ENCODE measurements around the gene HORMAD2.

Gene HORMAD2

DNA sequence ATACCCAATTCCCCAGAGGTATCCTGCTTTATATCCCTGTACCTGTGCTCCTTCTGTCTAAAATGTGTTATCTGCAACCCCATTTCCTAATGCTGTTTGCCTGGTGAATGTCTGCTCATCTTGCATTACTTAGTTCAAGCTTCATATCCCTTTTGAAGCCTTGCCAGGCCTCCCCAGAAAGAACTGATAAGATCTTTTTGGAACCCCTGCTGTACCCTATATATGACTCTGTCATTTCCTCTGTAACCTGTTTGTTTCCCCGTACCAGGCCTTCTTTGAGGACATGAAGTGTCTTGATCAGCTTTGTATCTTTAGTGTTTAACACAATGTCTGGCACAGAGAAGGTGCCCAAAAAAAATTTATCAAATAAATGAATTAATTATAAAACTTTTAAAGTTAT, 88.7 kb downstream of the HORMAD2 start:
- no peak for DNase-seq (ENCODE audit: low read depth)

DNA sequence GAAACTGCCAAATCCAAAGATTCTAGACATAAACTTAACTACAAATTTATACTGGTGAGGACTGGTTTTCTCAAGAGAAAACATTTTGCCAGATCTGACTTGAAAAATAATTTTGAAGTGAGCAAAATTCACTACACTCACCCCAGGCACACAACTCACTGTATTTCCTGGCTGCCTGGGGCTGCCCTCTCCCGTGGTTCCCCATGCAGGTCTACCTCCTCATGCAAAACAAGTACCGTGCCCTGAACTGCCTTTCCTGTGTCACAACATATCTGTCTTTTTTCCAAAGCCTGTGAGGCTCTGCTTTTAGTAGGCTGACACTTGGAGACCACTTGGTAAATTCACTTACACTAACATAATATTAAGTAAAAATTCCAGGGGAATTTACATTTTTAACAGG, 89.9 kb downstream of the HORMAD2 start:
- DNase-seq (ENCODE audit: low read depth), result no peak

DNA sequence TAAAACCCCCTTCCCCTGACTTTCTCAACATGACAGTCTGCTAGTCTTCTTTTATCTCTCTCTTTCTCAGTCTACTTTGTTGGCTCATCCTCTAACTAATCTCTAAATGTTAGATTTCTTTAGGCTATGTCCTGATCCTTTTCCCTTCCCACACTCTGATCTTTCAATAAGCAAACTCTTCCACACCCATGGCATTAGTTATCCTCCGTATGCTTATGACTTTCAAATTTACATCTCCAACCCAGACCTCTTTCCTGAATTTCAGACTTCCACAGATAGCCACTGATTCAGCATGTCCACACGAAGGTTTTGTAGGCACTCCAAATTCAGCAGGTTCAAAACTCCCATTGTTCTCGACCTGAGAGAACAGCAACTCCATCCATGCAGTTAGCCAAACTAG, 90.7 kb downstream of the HORMAD2 start:
- DNase-seq (ENCODE audit: low read depth), result no peak

DNA sequence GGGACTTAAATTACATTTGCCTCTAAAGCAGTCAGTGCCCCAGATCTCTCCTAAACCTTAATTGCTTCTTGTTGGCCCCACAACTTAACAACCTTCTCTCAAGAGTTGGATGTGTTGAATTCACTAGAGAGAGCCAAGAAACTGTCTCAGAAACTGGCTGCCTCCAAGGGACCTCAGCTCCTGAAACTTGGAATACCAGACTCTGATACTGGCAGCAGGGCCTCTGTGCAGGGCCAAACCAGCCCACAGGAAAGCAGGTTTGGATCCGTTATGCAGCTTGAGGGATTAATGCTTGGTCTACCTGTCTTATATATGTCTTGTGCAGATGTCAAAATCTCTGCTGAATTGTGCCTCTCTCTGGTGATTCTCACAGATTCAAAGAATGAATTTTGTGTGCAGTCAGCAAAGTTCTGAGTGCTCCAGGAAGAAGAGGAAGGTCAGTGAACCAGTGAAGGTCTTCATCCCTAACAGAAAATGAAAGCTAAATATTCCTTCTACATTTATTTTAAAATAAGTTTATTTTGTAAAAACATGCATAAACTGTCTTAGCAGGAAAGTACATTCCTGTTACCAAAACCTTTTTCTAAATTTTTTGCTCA, 95.5 kb downstream of the HORMAD2 start:
- no peak for DNase-seq (ENCODE audit: low read depth)

DNA sequence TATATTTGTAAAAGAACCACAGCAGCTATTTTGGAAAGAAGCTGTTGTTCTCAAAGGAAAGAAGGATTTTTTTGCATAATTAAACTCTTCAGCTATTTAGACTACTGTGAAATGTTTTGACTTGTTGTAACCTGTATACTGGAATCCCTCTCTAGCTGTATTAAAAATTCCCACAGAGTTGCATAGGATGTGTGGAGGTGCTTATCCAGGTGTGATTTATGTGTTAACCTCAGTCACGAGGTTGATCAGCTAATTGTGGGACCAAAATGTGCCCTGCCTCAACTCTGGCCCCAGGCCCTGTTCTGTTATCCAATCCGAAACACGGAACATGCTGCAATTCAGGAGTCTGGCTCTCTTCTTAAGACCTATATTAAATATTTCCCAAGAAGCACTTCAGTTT, 96.2 kb downstream of the HORMAD2 start:
- no peak for DNase-seq (ENCODE audit: low read depth)

DNA sequence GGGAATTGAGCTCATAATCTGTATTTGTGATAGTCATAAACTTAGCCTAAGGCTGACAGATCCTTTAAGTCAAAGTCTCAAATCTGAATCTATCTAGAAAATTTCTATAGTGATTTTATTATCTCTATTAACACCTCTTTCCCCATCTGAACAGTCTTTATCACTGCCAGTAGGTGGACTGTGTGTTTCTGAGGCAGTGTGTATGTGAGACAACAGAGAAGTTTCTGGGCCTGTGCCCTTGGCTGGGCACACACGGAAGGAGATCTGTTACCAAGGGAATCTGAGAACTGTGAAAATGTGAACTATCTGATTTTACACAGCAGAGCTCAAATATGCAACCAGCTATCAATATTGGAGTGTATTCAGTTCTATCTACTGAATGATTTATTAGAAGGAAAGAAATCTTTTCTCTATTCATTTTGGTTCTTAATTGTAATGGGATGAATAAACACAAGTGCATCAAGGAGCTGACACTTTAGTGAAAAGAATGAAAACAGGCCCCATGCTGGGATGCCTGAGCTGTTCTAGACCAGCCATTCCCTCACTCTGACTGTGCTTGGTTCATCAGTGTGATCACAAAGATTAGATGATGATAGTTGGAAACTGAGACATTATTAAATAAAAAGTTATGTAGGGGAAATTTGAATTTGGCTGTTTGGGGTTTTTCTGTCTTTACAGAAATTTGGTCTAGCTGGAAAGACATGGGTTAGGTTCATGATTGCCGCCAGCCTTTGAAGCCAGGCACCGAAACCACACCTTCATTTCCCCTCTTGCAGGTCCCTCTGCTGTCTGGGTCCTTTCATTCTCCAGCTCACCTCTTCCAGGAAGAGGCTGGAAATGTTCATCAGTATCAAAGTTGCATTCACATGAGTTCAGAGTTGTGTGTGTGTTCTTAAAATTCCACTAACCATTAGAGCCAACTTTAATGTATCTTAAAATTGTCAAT, 98.2 kb downstream of the HORMAD2 start:
- no peak for DNase-seq (ENCODE audit: low read depth)

DNA sequence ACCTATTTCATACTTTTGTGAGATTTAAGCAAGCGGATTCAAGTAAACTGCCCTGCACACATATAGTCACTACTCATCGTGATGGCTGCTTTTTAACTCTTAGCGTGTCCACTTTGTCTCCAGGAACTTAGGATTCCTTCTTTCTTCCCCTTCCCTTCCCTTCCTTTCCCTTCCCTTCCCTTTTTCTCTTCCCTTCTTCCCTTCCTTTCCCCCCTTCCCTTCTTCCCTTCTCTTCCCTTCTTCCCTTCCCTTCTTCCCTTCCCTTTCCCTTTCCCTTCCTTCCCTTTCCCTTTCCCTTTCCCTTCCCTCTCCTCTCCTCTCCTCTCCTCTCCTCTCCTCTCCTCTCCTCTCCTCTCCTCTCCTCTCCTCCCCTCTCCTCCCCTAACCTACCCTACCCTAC, 100.4 kb downstream of the HORMAD2 start:
- DNase-seq (ENCODE audit: low read depth), result no peak

DNA sequence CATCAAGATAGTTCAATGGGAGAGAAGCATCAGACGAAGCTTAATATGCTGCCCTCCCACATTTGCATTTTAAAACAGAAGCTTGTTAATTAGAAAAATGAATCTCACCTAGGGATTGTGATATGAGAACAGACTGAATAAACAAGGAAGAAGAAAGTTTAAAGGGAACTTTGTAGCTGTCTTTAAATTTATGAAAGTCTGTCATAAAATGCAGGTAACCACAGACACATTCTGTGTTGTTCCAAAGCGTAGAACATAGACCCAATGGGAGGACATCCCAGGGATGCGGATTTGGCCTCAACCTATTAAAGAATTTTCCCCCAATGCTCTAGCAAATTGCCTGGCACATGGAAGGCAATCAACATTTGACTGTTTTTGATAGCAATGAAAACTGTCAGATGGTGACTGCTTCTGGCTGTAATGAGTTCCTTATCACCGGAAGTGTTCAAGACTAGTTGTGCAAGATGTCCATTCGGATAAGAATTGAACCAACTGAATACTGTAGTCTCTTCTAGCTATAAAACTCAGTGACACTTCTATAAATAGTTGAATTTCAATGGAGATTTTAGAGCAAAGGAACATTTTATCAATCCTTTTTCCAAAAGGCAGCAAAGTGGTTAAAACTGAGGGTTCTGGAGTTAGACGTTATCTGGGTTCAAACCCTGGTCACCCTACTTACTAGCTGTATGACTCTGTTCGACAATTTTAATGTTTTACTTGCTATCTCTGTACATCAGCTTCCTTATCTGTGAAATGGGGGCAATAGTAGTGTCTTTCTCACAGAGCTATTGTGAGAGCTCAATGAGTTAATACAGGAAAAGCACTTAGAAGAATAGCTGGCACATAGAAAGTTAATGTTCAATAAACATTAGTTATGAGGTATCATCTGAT, 101.4 kb downstream of the HORMAD2 start:
- no peak for DNase-seq (ENCODE audit: low read depth)

DNA sequence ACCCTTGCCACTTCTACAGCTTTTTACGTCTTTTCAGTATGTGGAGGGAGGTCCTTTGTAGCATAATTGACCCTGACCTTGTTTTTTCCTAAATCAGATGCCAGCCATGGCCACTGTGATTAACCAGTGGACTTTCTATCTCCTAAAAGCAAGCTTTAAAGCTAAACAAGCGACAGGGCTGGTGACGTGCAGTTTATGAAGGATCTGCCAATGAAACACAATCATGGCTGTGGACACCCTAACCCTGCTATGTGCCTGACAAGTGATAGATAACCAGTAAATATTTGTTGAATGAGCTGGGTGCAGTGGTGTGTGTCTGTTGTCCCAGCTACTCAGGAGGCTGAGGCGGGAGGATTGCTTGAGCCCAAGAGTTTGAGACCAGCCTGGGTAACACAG, 102.1 kb downstream of the HORMAD2 start:
- DNase-seq (ENCODE audit: low read depth), result no peak

DNA sequence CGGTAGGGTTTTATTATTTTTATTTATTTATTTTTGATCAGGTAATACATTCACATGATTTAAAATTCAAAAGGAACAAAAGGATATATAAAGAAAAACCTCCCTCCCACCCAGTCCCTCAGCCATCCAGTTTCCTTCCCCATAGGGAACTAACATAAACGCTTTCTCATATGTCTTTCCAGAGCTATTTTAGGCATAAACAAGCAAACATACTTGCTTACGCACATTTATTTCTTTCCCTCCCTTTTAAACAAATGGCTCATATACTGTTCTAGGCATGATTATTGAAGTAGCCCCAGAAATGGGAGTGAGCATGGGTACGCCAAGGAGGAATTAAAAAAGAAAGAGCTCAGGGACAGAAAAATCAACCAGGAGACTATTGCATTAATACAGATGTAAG, 102.6 kb downstream of the HORMAD2 start:
- DNase-seq (ENCODE audit: low read depth), result no peak

DNA sequence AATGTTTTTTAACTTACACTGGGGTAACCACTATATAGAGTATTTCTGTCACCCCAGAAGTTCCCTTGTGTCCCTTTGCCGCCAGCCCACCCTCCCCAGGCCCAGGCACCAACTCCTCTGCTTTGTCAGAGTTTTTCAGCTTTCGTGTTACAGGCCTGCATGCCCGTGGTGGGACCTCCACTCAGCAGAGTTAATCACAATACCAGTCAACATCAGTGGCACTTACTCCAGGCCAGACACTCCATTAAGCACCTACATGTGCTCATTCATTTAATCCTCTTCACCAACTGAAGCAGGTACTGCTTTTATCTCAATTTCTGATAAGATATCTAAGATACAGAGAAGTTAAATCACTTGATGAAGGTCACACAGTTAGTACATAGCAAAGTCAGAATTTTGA, 103.0 kb downstream of the HORMAD2 start:
- DNase-seq (ENCODE audit: low read depth), result no peak

DNA sequence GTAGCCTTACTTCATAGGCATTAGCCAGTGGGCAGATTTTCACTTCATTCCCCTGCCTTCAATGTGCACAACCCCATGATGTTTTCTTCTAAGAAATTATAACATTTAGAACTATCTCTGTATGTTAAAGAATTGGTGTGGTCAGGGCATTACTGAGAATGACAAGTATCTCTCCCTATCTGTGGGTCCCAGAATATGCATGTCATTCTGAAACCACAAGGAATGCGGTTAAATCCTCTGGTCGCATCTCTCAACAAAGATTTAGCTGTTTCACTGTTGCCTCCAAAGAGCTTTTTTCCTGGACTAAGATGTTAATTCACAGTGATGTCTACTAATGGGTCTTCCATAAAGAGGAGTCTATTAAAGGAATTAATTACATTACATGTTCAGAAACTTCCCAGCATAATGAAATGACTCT, 103.6 kb downstream of the HORMAD2 start:
- no peak for DNase-seq (ENCODE audit: low read depth)

DNA sequence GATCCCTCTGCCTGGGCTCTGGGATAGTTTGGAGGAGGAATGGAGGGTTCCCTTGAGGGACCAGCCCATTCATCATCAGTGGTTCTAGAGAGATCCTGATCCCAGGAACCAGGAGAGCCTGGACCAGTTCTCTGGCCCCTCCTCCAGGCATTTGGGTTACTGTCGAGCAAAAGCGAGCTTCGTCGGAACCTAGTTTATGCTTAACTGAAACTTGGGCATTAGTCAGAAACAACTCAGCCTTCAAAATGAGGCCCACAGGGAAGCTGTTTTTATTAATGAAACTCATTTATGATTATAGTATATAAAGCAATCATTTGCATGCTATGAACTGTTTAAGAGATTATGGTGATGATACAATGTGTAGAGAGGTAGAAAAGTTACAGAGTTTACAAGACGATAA, 104.9 kb downstream of the HORMAD2 start:
- no peak for DNase-seq (ENCODE audit: low read depth)

DNA sequence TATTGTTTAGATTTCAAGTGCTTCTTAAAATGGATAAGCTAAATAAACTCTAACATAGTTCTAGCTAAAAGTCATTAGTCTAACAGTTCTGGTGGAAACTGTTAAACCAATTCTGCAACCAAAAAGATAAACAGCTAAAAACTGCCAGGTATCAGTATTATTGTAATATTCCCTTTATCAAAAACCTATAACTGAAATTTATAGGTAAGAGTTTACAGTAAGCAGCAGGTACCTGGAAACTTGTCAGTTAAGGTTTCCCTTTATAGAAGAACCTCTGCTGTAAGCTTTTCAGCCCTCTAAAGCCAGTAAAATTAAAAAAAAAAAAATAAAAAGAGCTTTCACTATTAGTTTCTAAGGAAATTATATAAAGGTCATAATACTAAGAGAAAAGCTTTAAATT, 105.3 kb downstream of the HORMAD2 start:
- DNase-seq (ENCODE audit: low read depth), result no peak

DNA sequence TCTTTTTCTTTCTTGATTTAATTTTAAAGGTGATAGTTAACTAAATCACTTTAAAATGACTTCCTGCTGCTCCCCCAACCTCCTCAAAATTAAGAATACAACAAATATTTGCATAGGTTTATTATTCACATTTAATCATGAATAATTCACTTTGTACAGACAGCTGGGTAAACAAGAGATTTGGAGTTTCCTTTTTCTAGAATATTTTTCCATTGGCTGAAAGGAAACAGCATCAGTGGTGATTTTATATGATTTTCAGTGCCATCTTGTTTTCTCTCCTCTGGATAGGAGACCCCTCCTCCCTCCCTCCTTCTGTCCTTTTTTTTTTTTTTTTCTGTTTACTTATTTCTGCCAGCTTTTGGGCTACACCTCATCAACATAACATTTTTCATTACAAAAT, 105.8 kb downstream of the HORMAD2 start:
- DNase-seq (ENCODE audit: low read depth), result no peak

DNA sequence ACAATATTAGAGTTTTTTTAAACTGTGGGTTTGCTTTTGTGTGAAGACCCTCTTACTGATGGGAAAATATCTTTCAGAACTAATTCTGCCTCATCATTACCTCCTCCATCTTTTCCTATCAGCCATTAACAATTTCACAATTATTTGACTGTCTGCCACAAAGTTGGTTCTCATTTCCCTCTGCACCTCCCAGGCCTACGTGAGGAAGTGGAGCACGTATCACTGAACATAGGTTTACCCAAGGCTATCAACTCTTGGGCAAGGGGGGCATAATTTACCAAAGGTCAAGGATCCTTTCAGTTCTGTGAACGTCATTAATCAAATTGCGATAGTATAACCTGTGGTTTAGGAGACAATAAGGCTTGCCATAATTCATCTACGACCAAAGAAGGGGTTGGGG, 106.2 kb downstream of the HORMAD2 start:
- no peak for DNase-seq (ENCODE audit: low read depth)

DNA sequence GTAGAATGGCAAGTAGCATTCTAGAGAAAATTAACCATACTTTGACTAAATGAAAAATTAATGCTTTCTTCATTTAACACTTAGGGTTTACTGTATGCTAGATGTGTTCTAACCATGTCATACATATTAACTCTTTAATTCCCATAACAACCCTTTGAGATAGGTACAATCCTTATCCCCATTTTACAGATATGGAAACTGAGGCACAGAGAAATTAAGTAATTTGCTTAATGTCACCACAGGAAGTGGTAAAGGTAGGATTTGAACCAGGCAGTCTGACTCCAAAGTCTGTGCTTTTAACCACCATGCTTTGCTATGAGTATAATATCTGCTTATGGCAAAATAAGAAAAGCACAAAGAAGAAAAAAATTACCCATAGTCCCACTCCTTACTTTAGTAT, 106.8 kb downstream of the HORMAD2 start:
- DNase-seq (ENCODE audit: low read depth), result no peak

DNA sequence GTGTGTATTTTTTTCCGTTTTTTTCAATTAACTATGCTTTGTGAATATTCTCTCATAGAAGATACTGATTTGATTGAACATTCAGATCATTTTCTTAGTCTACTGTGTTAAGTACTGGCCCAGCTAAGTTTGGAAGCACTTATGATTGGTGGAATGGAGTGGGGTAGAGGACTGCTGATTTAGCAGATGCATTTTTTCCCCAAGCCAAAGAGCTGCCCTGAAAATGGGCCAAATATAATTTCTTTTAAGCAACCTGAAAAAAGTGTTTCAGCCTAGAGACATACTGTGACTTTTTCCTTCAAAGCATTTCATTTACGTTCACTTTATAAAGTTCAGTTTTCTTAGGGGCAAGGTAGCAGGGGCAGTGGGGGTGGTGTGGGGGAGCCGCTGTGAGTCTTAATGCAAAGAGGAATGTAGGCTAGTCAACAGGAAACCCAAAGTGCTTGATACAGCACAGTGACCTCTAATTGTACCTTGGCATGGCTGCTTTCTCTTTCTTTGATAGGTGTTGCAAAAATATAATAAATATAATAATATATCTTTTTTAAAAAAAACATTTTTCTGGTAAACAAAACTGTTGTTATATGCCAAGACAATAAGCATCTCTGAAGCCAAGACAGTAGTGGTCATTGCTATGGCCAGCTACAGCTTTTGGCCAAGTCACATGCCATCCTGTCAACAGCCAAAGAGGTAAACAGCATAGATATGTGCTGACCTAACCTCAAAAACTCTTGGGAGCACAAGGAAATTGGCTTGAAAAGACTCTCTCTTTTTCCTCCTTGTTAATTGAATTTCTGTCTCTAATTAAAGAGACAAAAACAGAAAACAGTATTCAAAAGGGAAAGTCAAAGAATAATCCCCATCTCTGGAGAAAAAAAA, 107.5 kb downstream of the HORMAD2 start:
- no peak for DNase-seq (ENCODE audit: low read depth)

DNA sequence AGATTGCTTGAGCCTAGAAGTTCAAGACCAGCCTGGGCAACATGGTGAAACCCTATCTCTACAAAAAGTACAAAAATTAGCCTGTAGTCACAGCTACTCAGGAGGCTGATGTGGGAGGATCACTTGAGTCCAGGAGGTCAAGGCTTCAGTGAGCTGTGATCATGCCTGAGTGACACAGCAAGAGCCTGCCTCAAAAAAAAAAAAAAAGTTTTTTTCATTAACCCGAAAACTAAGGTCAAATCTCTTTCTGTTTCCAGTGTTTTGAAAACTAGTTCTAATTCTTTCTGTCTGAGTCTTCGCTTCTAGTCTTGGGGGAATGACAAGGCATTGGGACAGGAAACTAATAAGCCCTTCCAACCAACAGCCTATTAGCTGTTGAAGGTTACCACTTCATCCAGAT, 108.6 kb downstream of the HORMAD2 start:
- no peak for DNase-seq (ENCODE audit: low read depth)

DNA sequence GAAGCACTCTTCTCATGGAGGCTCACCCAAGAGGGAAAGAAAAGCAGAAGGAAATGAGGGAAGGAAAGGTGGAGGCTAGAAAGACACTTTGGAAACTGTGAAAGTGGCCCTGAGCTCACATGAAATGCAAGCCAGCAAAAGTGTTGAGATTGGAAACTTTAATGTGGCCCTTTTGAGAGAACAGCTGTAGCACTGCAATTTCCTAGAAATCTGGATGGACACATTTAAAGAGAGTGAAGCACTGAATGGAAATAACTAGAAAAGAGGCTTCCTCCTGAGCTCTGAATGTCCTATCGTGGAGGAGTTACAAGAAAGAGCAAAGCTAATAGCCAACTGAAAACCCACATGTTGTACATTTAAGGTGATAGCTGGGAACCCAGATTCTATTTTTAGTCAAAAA, 110.3 kb downstream of the HORMAD2 start:
- no peak for DNase-seq (ENCODE audit: low read depth)

DNA sequence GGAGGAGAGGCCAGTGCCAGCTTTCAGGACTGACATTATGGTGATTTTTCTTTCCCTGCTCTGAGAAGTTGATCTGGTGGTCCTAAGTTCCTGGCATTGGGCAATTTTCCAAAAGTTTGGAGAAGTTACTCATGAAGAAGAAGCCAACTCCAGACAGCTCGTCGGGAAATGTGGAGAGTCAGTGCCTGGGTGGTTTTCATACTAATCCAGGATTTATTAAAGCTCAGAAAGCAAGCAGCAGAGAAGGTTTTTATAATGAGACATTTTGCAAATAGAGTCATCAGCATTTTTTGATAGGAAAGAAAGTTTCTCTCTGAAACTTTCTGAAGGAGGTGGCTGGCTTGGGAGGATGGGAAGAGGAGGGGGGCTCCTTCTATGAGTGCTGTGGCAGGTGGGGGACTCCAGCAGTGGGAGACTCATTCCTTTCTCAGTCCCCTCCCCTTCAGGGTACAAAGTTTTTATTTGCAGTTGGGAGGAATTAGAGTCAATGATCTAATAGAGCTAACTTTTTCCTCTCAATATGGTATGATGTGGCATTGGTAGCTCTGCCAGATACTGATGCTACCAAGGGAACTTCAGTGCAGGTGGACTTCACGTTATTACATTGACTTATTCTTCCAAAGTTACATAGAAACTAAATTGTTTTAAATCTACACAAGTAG, 110.9 kb downstream of the HORMAD2 start:
- DNase-seq (ENCODE audit: low read depth), result no peak

Measured in activated T-helper 1 cell treated with Interleukin-2 at 50 U/mL for 16 hours (primary cell).